ENCODE measurements around the gene DRC1.
"Not testable (repeated sequence)": the region's sequence is repeated elsewhere in the genome, so short reads cannot be mapped to it uniquely, and the experiment has no call there.

The DRC1 gene
- long read RNA-seq, donor 1: 0 reads
- long read RNA-seq, donor 2: 0 reads
- long read RNA-seq, donor 3: 0 reads
- long read RNA-seq, donor 4, partial matches to known transcripts: 0 of 1 reads
- long read RNA-seq, donor 4, other reads (novel, unspliced or antisense): 0 of 1 reads
- long read RNA-seq, donor 5: 0 reads
- long read RNA-seq, donor 6: 0 reads
- long read RNA-seq, donor 7: 0 reads
- long read RNA-seq, donor 8: 0 reads

DNA sequence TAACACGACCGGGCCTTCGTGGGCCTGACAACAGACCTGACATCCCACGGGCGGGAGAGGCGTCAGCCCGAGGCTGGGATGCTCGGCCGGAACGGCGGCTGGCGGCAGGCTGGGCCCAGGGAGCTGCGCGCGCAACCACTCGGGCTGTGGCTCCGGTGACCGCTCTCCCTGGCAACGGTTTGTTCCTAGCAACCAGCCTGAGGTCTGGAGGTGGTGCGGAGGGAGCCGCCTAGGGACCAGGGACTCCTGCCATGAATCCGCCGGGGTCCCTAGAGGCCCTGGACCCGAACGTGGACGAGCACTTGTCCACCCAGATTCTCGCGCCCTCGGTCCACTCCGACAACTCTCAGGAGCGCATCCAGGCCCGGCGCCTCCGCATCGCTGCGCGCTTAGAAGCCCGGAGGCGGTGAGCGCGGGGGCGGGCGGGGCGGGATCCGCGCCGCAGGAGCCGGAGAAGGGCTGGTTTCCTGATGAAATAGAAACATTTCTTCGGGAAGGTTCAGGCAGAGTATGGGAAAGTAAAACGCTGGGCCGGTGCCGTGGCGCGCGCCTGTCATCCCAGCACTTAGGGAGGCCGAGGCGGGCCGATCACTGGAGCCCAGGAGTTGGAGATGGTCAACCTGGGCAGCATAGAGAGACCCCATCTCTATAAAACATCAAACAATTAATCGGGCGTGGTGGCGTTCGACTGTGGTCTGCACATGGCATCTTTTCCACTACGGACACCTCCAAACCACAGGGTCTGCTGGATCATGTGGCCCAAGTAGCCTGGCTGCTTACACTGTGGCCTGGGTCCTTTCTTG lies at the start of gene DRC1:
DRC1 (plus strand) TSS at position 182 of the 803 bp plus-strand sequence; CDS start at position 252, 70 bp downstream.
- peak; percentile 79 for DNase-seq

GRCh38 chr2:26352892-26353291 lies 48.8 kb upstream of the DRC1 start:
- no peak for DNase-seq

- not testable (repeated sequence) for DNase-seq
Measured at GRCh38 chr2:26354469-26354868, 47.3 kb upstream of the DRC1 start.

DNA sequence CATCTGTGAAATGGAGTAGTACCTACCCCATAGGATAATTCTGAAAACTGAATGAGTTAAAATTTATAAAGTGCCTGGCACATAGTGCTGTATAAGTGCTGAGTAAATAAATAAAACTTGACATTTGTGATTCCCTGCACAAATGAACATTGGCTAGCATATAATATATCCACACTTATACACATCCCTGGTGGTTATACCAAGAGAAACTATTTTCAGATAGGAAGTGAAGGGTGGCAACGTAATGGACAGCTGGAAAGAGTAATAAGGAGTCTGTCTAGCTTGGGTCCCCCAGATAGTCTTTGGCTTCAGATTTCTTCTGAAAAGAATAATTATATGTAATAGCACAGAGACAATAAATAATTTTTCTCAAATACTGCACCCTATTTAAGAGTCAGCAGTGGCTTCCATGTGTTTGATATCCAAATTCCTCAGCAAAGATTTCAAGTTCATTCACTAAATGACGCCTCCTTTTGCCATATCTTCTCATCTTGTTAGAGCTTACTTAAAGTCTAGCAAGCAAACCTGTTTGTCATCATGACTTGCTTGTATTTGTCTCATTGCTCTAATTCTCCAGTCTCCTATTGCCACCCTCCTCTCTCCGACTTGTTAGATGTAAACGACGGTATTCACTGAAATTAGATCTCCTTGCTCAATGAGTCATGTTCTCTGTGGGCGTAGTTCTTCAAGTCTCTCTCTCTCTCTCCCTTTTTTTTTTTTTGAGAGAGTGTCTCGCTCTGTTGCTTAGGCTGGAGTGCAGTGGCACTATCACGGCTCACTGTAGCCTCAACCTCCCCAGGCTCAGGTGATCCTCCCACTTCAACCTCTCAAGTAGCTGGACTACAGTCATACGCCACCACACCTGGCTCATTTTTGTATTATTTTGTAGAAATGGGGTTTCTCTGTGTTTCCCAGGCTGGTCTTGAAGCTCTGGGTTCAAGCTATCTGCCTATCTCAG lies 46.4 kb upstream of the DRC1 start:
- DNase-seq: peak; percentile 25

GRCh38 chr2:26356111-26356510 lies 45.6 kb upstream of the DRC1 start:
- no peak for DNase-seq

GRCh38 chr2:26356771-26357170 lies 44.9 kb upstream of the DRC1 start:
- DNase-seq: no peak

GRCh38 chr2:26359886-26360473 lies 41.7 kb upstream of the DRC1 start:
- no peak for DNase-seq

- no peak for DNase-seq
Measured at GRCh38 chr2:26363323-26363722, 38.4 kb upstream of the DRC1 start.

- no peak for DNase-seq
Measured at GRCh38 chr2:26363958-26364357, 37.8 kb upstream of the DRC1 start.

DNA sequence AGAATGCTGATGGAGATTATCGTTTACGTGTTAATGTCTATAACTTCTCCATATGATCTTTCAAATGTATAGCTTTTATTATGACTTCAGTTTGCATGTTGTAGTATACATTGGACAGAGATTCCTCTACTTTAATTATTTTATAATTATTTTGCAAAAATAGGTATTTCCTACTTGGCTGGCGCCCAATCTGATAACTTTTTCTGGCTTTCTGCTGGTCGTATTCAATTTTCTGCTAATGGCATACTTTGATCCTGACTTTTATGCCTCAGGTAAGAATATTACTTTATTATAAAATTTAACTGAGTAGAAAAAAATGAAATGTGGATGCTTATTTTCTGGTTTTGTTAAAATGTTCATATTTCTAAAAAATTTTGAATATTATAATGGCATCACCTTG lies 37.1 kb upstream of the DRC1 start:
- no peak for DNase-seq

- DNase-seq: no peak
Measured at GRCh38 chr2:26366957-26367356, 34.8 kb upstream of the DRC1 start.

- not testable (repeated sequence) for DNase-seq
Measured at GRCh38 chr2:26369664-26370063, 32.1 kb upstream of the DRC1 start.

DNA sequence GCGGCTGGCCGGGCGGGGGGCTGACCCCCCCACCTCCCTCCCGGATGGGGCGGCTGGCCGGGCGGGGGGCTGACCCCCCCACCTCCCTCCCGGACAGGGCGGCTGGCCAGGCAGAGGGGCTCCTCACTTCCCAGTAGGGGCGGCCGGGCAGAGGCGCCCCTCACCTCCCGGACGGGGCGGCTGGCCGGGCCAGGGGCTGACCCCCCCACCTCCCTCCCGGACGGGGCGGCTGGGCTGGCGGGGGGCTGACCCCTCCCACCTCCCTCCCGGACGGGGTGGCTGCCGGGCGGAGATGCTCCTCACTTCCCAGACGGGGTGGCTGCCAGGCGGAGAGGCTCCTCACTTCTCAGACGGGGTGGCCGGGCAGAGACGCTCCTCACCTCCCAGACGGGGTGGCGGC lies 30.8 kb upstream of the DRC1 start:
- not testable (repeated sequence) for DNase-seq

DNA sequence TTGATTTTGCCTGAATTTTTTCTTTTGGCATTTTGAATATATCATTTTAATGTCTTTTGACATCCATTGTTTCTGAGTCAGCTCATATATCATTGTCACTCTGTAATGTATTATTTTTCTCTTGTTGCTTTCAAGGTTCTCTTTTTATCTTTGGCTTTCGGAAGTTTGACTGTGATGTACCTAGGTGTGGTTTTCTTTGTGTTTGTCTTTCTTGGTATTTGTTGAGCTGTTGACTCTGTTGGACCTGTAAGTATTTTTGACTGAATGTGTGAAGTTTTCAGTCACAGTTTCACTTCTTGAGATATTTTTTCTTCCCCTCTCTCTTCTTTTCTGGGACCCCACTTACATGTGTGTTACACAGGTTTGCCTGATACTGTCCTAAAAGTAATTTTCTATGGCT lies 24.9 kb upstream of the DRC1 start:
- DNase-seq: no peak

GRCh38 chr2:26380281-26380680 lies 21.4 kb upstream of the DRC1 start:
- DNase-seq: no peak

- no peak for DNase-seq
Measured at GRCh38 chr2:26382564-26382963, 19.2 kb upstream of the DRC1 start.

GRCh38 chr2:26384183-26384582 lies 17.5 kb upstream of the DRC1 start:
- no peak for DNase-seq

DNA sequence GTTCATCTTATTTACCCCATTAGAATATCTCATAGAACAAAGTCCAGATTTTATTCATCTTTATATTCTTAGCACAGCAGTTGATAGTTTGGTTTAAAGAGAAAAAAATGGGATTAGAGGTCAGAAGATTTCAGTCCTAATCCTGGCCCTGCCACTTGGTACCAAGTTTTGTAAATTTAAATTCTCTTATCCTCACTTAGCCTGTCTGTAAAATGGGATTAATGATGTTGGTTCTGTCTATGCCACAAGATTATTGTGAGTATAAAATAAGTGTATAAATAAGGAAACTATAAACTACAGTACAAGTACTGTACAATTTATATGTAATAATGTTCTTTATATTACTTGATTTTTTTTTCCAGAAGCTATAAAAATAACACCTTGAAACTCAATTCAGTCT lies 17.1 kb upstream of the DRC1 start:
- no peak for DNase-seq

- DNase-seq: no peak
Measured at GRCh38 chr2:26387189-26387588, 14.5 kb upstream of the DRC1 start.

GRCh38 chr2:26394694-26395093 lies 7.0 kb upstream of the DRC1 start:
- no peak for DNase-seq

DNA sequence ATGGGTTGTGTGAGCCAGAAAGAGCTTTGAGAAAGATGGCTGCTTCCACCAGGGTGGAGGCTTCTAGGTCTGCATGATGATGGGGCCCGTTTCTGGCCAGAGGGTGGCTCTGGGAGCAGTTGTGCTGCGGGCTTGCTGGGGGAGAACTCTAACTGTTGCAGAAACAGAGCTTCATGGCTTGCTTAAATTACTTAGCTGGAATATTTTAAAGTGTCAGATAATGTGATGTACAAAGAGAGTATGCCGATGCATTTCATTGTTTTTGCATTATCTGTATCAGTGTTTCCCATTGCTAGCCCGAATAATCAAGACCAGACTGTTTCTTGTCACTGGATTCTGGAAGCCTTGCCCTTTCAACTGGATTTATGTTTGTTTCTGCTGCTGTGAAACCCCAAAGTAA lies 6.3 kb upstream of the DRC1 start:
- no peak for DNase-seq

- no peak for DNase-seq
Measured at GRCh38 chr2:26396734-26397298, 4.9 kb upstream of the DRC1 start.

Data from right kidney (tissue), 9 donors.